HepG2 (cell line): ENCODE results near the gene INTS12. TPM values are rescaled to one million over a fixed set of nuclear protein-coding genes. Genes with fewer than 3 reads are reported as not detected.

Experiments used
- CBX1 ChIP-seq: IDR thresholded peaks from one replicate; pipeline ENCODE4 v1.6.1; 2016; ENCODE audit warnings: antibody characterized with exemption, low read depth
- CEBPG ChIP-seq: IDR thresholded peaks from 2 replicates; pipeline ENCODE4 v1.6.1; 2016
- CERS6 ChIP-seq: sonication (generic); formaldehyde crosslinking; IDR thresholded peaks from 2 replicates; pipeline ENCODE4 v1.5.0; 2020; ENCODE audit warnings: missing genetic modification reagents
- EED ChIP-seq: sonication (generic); formaldehyde crosslinking; IDR thresholded peaks from 2 replicates; pipeline ENCODE4 v1.5.0; 2020; ENCODE audit warnings: mild to moderate bottlenecking, missing genetic modification reagents
- FOXM1 ChIP-seq: sonication (generic); formaldehyde crosslinking; IDR thresholded peaks from 2 replicates; pipeline ENCODE4 v1.5.0; 2020; ENCODE audit warnings: missing genetic modification reagents
- HDAC6 ChIP-seq: fragments of 200-600 bp; sonication (generic); IDR thresholded peaks from 2 replicates; pipeline ENCODE4 v1.7.0; 2017; ENCODE audit warnings: mild to moderate bottlenecking, antibody characterized with exemption, low read length, low read depth
- KLF16 ChIP-seq, 2 experiments: sonication (generic) in 1 of 2; formaldehyde crosslinking in 1 of 2; IDR thresholded peaks; 2 replicates each; pipeline versions ENCODE4 v1.6.1 to v1.8.0; 2016 to 2023; ENCODE audit warnings: missing genetic modification reagents in 2 of 2, missing compliant biosample characterization in 1 of 2
- MTERF4 ChIP-seq: sonication (generic); formaldehyde crosslinking; IDR thresholded peaks from 2 replicates; pipeline ENCODE4 v1.8.0; 2023; ENCODE audit warnings: mild to moderate bottlenecking, missing genetic modification reagents
- NR0B2 ChIP-seq: sonication (generic); formaldehyde crosslinking; IDR thresholded peaks from 2 replicates; pipeline ENCODE4 v1.4.0; 2020; ENCODE audit warnings: mild to moderate bottlenecking, missing genetic modification reagents
- NR3C1 ChIP-seq: sonication (generic); formaldehyde crosslinking; IDR thresholded peaks from 2 replicates; pipeline ENCODE4 v1.4.0; 2020; ENCODE audit warnings: missing genetic modification reagents
- PCBP2 ChIP-seq: fragments of 200-400 bp; formaldehyde crosslinking; optimal IDR thresholded peaks from 2 replicates; pipeline ENCODE3; 2018; ENCODE audit warnings: low read length, low read depth; ENCODE audit not compliant: poor library complexity, severe bottlenecking
- RBFOX2 ChIP-seq: fragments of 200-400 bp; formaldehyde crosslinking; IDR thresholded peaks from 2 replicates; pipeline ENCODE4 v1.6.1; 2017; ENCODE audit warnings: low read depth, mild to moderate bottlenecking, low read length
- SP140L ChIP-seq: sonication (generic); formaldehyde crosslinking; IDR thresholded peaks from 2 replicates; pipeline ENCODE4 v1.4.0; 2020; ENCODE audit warnings: missing genetic modification reagents, borderline replicate concordance
- ZC3H13 ChIP-seq: sonication (generic); formaldehyde crosslinking; IDR thresholded peaks from 2 replicates; pipeline ENCODE4 v1.8.1; 2023; ENCODE audit warnings: mild to moderate bottlenecking, missing genetic modification reagents, moderate library complexity
- ZFP82 ChIP-seq: sonication (generic); formaldehyde crosslinking; IDR thresholded peaks from 2 replicates; pipeline ENCODE4 v1.5.1; 2020; ENCODE audit warnings: mild to moderate bottlenecking, missing genetic modification reagents, borderline replicate concordance
- ZNF317 ChIP-seq: sonication (generic); formaldehyde crosslinking; IDR thresholded peaks from 2 replicates; pipeline ENCODE4 v1.5.0; 2020; ENCODE audit warnings: mild to moderate bottlenecking, missing genetic modification reagents
- ZNF33B ChIP-seq: sonication (generic); formaldehyde crosslinking; IDR thresholded peaks from 2 replicates; pipeline ENCODE4 v1.5.1; 2020; ENCODE audit warnings: mild to moderate bottlenecking, missing genetic modification reagents
- ZNF558 ChIP-seq: sonication (generic); formaldehyde crosslinking; IDR thresholded peaks from 2 replicates; pipeline ENCODE4 v1.9.0; 2022; ENCODE audit warnings: mild to moderate bottlenecking, missing genetic modification reagents, borderline replicate concordance
- ZNF605 ChIP-seq: sonication (generic); formaldehyde crosslinking; IDR thresholded peaks from 2 replicates; pipeline ENCODE4 v1.8.0; 2022; ENCODE audit warnings: mild to moderate bottlenecking, missing genetic modification reagents
- ZNF652 ChIP-seq: IDR thresholded peaks from 2 replicates; pipeline ENCODE4 v1.6.1; 2016; ENCODE audit warnings: low read depth, borderline replicate concordance
- ZNF749 ChIP-seq: sonication (generic); formaldehyde crosslinking; IDR thresholded peaks from 2 replicates; pipeline ENCODE4 v1.8.0; 2022; ENCODE audit warnings: mild to moderate bottlenecking, missing genetic modification reagents, moderate library complexity, borderline replicate concordance
- polyA plus RNA-seq, 8 experiments: library from polyadenylated mRNA; depleted of rRNA in 3 of 8; stranded (reverse) in 7 of 8; unstranded in 1 of 8; fragments of >200 nt; fragmentation: Illumina TruSeq in 4 of 8; extraction: Trizol in 4 of 8; gene quantifications; 2 replicates each; pipeline versions ENCODE4 v1.2.1 to v1.2.3, GENCODE V29; 2011 to 2016; ENCODE audit warnings: low read depth in 4 of 8, missing spikeins in 1 of 8, mixed read lengths in 1 of 8; ENCODE audit not compliant: insufficient read depth in 1 of 8
- total RNA-seq, 5 experiments: library from RNA; depleted of rRNA; stranded (reverse); fragments of >200 nt; fragmentation: Illumina TruSeq; extraction: Trizol; gene quantifications; 2 replicates each; pipeline ENCODE4 v1.2.3, GENCODE V29; 2016; ENCODE audit warnings: low read depth in 1 of 5
- TF ChIP-seq, protein P1 (sequence below): sonication (generic); formaldehyde crosslinking; conservative IDR thresholded peaks from 2 replicates; pipeline ENCODE4 v1.8.0; 2022; ENCODE audit warnings: low read depth, missing genetic modification reagents
- TF ChIP-seq, protein P2 (sequence below): sonication (generic); formaldehyde crosslinking; IDR thresholded peaks from 2 replicates; pipeline ENCODE4 v1.4.0; 2020; ENCODE audit warnings: missing genetic modification reagents, borderline replicate concordance
- TF ChIP-seq, protein P3 (sequence below): sonication (generic); formaldehyde crosslinking; IDR thresholded peaks from 2 replicates; pipeline ENCODE4 v1.4.0; 2020; ENCODE audit warnings: mild to moderate bottlenecking, missing genetic modification reagents

The INTS12 gene
- total and polyA plus RNA-seq, 2 of the 13 experiments (the other 11 are each of a cell fraction or from before 2014, with no cell fraction given) = 20.2 to 21.1 TPM

- TF ChIP-seq MTERF4 (CRISPR knock-in tag) = no peak
- 0 out of 2 replicates have a peak, but pooled peaks have one; percentile 22 for TF ChIP-seq NR3C1 (CRISPR knock-in tag)
- peak; percentile 96 for TF ChIP-seq ZC3H13 (CRISPR knock-in tag)
- TF ChIP-seq, protein P1, sequence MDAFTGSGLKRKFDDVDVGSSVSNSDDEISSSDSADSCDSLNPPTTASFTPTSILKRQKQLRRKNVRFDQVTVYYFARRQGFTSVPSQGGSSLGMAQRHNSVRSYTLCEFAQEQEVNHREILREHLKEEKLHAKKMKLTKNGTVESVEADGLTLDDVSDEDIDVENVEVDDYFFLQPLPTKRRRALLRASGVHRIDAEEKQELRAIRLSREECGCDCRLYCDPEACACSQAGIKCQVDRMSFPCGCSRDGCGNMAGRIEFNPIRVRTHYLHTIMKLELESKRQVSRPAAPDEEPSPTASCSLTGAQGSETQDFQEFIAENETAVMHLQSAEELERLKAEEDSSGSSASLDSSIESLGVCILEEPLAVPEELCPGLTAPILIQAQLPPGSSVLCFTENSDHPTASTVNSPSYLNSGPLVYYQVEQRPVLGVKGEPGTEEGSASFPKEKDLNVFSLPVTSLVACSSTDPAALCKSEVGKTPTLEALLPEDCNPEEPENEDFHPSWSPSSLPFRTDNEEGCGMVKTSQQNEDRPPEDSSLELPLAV (CRISPR knock-in tag) = peak; percentile 92; the same call in 1 of the 2 replicates
- peak; percentile 98 for TF ChIP-seq ZFP82 (CRISPR knock-in tag)
- TF ChIP-seq EED (CRISPR knock-in tag) = peak; percentile 75
- TF ChIP-seq CBX1 = peak; percentile 98
- TF ChIP-seq ZNF558 = peak; percentile 37; the same call in 1 of the 2 replicates
- no peak for TF ChIP-seq CERS6
- no peak for TF ChIP-seq FOXM1 (CRISPR knock-in tag)
- TF ChIP-seq ZNF317 = peak; percentile 88
- peak; percentile 66; the same call in 1 of the 2 replicates for TF ChIP-seq ZNF652 (CRISPR knock-in tag)
- TF ChIP-seq ZNF605 (CRISPR knock-in tag) = peak; percentile 97
- peak; percentile 82 for TF ChIP-seq RBFOX2
- TF ChIP-seq HDAC6 = no peak
- peak in 1 of 2 experiments; percentile 98; a peak in 2 of 4 replicates for TF ChIP-seq KLF16 (CRISPR knock-in tag; IDR thresholded peaks at IDR 0.05)
- TF ChIP-seq NR0B2 (CRISPR knock-in tag) = peak; percentile 92
- TF ChIP-seq, protein P2, sequence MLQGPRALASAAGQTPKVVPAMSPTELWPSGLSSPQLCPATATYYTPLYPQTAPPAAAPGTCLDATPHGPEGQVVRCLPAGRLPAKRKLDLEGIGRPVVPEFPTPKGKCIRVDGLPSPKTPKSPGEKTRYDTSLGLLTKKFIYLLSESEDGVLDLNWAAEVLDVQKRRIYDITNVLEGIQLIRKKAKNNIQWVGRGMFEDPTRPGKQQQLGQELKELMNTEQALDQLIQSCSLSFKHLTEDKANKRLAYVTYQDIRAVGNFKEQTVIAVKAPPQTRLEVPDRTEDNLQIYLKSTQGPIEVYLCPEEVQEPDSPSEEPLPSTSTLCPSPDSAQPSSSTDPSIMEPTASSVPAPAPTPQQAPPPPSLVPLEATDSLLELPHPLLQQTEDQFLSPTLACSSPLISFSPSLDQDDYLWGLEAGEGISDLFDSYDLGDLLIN = no peak
- peak; percentile 78; the same call in 1 of the 2 replicates for TF ChIP-seq CEBPG
- TF ChIP-seq ZNF33B (CRISPR knock-in tag) = peak; percentile 92; the same call in 1 of the 2 replicates
- TF ChIP-seq ZNF749 (CRISPR knock-in tag) = peak; percentile 91; the same call in 1 of the 2 replicates
- peak; percentile 98; the same call in 1 of the 2 replicates for TF ChIP-seq SP140L (CRISPR knock-in tag)
- TF ChIP-seq, protein P3, sequence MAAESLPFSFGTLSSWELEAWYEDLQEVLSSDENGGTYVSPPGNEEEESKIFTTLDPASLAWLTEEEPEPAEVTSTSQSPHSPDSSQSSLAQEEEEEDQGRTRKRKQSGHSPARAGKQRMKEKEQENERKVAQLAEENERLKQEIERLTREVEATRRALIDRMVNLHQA (CRISPR knock-in tag) = peak; percentile 89; the same call in 1 of the 2 replicates
- TF ChIP-seq PCBP2 = no peak
Observed at GRCh38 chr4:105708181-105709080, at the start of gene INTS12, which contains the start of gene GSTCD (continued).
